ENCODE data around the gene ZNF652.

- TF ChIP-seq, protein P1, sequence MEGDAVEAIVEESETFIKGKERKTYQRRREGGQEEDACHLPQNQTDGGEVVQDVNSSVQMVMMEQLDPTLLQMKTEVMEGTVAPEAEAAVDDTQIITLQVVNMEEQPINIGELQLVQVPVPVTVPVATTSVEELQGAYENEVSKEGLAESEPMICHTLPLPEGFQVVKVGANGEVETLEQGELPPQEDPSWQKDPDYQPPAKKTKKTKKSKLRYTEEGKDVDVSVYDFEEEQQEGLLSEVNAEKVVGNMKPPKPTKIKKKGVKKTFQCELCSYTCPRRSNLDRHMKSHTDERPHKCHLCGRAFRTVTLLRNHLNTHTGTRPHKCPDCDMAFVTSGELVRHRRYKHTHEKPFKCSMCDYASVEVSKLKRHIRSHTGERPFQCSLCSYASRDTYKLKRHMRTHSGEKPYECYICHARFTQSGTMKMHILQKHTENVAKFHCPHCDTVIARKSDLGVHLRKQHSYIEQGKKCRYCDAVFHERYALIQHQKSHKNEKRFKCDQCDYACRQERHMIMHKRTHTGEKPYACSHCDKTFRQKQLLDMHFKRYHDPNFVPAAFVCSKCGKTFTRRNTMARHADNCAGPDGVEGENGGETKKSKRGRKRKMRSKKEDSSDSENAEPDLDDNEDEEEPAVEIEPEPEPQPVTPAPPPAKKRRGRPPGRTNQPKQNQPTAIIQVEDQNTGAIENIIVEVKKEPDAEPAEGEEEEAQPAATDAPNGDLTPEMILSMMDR (conservative IDR thresholded peaks at IDR 0.05; ENCODE audit: low read depth, low read length), result no peak
- TF ChIP-seq ELK1 (IDR thresholded peaks at IDR 0.05; ENCODE audit: borderline replicate concordance, low read depth, low read length), result no peak
- no peak for TF ChIP-seq POLR2A (IDR thresholded peaks at IDR 0.05; ENCODE audit: low read depth, low read length)
- no peak for TF ChIP-seq CHD1 (IDR thresholded peaks at IDR 0.05; ENCODE audit: low read depth, low read length)
- TF ChIP-seq SMC3 (IDR thresholded peaks at IDR 0.05; ENCODE audit: low read depth, low read length), result no peak
- no peak for TF ChIP-seq RFX5 (IDR thresholded peaks at IDR 0.05; ENCODE audit: low read depth, low read length)
- no peak for TF ChIP-seq BHLHE40 (IDR thresholded peaks at IDR 0.05; ENCODE audit: low read depth, low read length)
- no peak for TF ChIP-seq RAD21 (IDR thresholded peaks at IDR 0.05; ENCODE audit: low read length)
- no peak for TF ChIP-seq CEBPB (IDR thresholded peaks at IDR 0.05; ENCODE audit: low read depth, low read length)
- no peak for TF ChIP-seq NFE2L2 (IDR thresholded peaks at IDR 0.05; ENCODE audit: low read depth, low read length)
- no peak for TF ChIP-seq USF2 (IDR thresholded peaks at IDR 0.05; ENCODE audit: low read depth, low read length)
- TF ChIP-seq MXI1 (IDR thresholded peaks at IDR 0.05; ENCODE audit: borderline replicate concordance, low read depth, low read length), result no peak
These were observed 67.9 kb downstream of the ZNF652 start for GRCh38 chr17:49294122-49294521.

Measured in IMR-90 (cell line).